Activated CD4-positive, alpha-beta T cell treated with anti-CD3 and anti-CD28 coated beads, Interleukin-2, amount 50 U/mL, for 48 hours (primary cell): ENCODE results near the gene FAM186B.

Experiments
- DNase-seq, 2 experiments: peaks; one replicate each; pipeline ENCODE4 v3.0.0-alpha.2; 2020

Gene FAM186B

GRCh38 chr12:49567611-49568441 lies 37.6 kb downstream of the FAM186B start, which contains the start of gene MCRS1:
TSS of gene MCRS1 (minus strand) at chr12:49568142. CDS start at chr12:49566731, 1,411 bp downstream.
- DNase-seq: peak; percentile 87 to 90

DNA sequence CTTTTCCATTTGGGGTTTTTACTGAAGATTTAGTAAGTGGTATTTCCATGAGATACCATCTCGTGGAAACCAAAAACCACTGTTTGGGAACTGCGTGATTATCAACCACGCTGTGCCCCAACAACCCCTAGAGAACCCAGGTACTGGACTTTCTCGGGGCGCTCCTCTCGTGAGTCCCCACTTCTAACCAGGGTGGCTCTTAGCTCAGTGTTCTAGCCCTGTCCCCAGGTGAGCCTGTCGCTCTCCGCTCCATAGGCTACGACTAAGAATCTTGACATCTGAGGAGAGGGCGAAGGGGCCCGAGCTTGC lies 38.2 kb downstream of the FAM186B start:
- no peak for DNase-seq

DNA sequence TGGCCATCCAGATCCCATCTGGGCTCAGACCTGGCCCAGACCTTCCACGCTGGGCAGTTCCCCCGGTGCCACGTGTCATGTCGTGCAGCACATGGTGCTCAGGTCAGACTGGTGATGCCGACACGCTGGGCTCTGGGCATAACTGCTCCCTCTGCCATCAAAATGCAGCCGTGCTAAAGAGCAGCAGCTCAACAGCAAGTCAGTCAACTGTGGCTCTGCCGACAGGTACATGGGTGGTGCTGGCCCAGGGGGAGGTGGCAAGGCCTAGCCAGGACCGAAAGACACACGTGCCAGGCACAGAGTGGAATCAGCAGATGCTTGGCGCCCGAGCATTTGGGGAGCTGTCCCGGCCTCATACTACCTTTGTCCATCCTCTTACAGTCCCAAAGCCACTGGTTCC lies 39.1 kb downstream of the FAM186B start:
- no peak for DNase-seq

- no peak for DNase-seq
Measured at GRCh38 chr12:49565406-49566265, 39.8 kb downstream of the FAM186B start.

DNA sequence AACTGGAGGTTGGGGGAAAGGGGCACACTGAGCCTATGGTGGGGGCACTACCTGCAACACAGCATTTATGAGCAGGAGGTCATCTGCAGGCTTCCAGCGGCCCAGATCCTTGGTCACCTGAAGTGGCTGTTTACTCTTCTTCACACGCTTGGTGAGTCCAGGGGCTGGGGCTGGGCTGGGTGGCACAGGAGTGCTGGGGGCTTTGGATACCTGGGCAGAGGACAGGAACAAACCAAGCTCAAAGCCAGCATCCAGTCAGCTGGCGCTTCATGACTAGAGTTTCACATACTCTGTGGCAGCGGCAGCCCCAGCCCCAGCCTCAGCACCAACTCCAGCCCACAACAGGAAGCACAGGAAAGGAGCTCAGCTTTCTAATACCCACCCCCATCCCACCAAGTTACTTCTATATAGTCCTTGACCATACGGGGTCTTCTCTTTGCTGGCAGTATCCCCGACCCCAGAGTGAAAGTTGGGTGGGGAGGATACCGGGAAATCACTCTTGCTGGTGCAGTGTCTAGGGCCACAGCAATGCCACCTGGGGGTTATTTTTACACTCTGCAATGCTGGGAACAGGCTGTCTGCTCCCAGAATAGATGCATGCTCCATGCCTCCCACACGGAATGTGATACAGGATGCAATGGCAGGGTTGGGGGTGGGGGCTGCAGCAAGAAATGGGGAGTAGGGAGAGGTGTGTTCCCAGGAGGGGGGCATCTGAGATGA lies 40.6 kb downstream of the FAM186B start:
- DNase-seq: no peak

GRCh38 chr12:49563951-49564685 lies 41.3 kb downstream of the FAM186B start:
- DNase-seq: no peak

GRCh38 chr12:49562831-49563230 lies 42.6 kb downstream of the FAM186B start:
- no peak for DNase-seq

GRCh38 chr12:49562233-49562632 lies 43.2 kb downstream of the FAM186B start:
- no peak for DNase-seq

DNA sequence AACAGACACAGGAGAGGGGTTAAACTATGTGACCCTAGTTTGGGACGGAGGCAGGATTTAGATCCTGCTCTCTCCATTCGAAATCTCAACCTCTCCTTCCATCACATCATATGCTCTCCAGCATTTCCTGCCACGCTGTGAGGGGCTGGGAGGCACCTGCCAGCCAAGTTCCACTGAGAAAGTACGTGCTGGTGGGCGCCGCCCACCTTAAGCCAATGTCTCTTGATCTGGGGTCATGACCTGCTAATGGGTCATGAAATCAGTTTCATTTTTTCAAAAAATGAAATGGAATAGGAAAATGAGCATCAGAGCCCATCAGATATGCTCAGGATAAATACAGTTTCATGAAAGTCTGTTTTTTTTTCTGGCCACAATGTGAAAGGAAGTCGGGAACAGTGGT lies 44.7 kb downstream of the FAM186B start:
- no peak for DNase-seq

- DNase-seq: no peak
Measured at GRCh38 chr12:49559011-49559675, 46.3 kb downstream of the FAM186B start.

- no peak for DNase-seq
Measured at GRCh38 chr12:49558526-49558925, 46.9 kb downstream of the FAM186B start.

- no peak for DNase-seq
Measured at GRCh38 chr12:49557917-49558215, 47.6 kb downstream of the FAM186B start.

DNA sequence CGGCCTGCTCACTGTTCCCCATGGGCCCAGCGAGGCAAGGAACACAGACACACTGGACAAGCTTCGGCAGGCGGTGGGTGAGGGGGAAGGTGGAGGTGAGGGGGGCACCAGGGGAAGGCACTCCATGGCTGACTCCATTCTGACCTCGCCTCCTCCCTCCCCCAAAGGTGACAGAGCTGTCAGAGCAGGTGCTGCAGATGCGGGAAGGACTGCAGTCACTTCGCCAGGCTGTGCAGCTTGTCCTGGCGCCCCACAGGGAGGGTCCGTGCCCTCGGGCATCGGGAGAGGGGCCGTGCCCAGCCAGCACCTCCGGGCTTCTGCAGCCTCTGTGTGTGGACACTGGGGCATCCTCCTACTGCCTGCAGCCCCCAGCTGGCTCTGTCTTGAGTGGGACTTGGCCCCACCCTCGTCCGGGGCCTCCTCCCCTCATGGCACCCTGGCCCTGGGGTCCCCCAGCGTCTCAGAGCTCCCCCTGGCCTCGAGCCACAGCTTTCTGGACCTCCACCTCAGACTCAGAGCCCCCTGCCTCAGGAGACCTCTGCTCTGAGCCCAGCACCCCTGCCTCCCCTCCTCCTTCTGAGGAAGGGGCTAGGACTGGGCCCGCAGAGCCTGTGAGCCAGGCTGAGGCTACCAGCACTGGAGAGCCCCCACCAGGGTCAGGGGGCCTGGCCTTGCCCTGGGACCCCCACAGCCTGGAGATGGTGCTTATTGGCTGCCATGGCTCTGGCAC lies 48.1 kb downstream of the FAM186B start:
- no peak for DNase-seq

GRCh38 chr12:49556391-49557186 lies 48.9 kb downstream of the FAM186B start:
- DNase-seq: no peak

DNA sequence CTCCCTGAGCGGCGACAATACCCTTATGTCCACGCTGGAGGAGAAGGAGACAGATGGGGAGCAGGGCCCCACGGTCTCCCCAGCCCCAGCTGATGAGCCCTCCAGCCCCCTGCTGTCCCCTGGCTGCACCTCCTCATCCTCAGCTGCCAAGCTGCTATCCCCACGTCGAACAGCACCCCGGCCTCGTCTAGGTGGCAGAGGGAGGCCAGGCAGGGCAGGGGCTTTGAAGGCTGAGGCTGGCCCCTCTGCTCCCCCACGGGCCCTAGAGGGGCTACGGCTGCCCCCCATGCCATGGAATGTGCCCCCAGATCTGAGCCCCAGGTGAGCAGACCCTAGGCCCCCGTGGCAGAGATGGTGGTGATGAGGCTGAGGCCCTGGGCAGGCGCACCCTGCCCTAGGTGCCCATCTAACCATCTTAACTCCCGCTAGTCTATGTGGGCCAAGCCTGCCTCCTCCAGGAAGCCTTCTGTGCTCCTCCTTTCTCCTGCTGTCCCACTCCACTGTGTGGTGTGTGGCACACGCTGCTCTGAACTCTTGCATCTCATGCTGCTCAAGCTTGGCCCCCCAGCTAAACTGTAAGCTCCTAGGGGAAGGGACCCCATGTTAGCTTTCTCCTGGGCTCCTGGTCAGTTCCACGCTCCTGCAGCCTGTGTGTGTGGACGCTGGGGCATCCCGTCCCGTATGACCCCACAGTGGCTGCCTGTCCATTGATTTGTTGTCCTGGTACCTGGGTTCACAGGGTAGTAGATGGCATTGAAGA lies 49.6 kb downstream of the FAM186B start:
- DNase-seq: no peak

- DNase-seq: no peak
Measured at GRCh38 chr12:49554266-49554665, 51.2 kb downstream of the FAM186B start.

DNA sequence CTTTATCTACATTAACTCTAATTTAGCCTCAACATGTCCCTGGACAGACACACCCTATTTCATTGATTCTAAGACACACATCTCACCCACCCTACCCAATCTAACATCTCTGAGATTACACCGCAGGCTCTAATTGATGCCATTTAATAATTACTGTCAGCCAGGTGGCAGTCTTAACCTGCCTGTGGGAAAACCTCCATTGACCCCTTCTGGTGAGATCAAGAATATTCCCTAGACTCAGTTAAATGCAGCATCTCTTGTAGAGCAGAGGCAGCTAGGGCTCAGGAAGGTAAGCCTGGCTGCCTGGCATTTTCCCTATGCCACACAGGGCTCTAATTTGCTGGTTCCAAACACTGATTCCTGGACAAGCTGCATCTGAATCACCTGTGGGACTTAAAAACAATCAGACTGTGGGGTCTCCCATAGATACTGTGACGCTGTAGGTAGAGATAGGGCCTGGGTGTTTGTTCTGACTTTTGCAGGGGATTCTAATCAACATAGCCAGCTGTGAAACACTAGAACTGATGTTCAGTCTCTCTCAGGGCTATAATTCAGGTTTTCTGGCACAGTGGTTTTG lies 51.8 kb downstream of the FAM186B start:
- DNase-seq: no peak

GRCh38 chr12:49552899-49553298 lies 52.5 kb downstream of the FAM186B start:
- DNase-seq: no peak

- DNase-seq: no peak
Measured at GRCh38 chr12:49552425-49552824, 53.0 kb downstream of the FAM186B start.

DNA sequence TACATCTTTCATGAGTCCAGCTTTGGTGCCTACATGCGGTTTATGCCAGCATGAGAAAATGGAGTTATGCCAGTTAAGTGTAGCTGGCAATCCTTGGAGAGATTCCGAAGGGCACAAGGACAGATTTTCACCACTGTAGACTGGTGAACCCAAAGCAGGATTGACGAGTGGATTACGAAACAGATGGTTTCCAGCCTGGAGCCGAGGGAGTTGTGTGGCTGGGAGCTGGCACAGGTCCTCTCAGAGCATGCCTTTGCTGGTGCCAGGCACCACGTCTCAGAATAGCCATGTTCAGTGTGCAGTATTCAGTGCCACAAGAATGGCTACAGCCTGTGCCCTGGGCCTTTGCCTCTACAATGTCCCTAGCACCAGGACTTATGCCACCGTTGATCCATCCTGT lies 53.4 kb downstream of the FAM186B start:
- DNase-seq: no peak
